Measurements from ENCODE around the gene ACTR1B.
"Not testable (repeated sequence)": the region's sequence is repeated elsewhere in the genome, so short reads cannot be mapped to it uniquely, and the experiment has no call there.

The ACTR1B gene

DNA sequence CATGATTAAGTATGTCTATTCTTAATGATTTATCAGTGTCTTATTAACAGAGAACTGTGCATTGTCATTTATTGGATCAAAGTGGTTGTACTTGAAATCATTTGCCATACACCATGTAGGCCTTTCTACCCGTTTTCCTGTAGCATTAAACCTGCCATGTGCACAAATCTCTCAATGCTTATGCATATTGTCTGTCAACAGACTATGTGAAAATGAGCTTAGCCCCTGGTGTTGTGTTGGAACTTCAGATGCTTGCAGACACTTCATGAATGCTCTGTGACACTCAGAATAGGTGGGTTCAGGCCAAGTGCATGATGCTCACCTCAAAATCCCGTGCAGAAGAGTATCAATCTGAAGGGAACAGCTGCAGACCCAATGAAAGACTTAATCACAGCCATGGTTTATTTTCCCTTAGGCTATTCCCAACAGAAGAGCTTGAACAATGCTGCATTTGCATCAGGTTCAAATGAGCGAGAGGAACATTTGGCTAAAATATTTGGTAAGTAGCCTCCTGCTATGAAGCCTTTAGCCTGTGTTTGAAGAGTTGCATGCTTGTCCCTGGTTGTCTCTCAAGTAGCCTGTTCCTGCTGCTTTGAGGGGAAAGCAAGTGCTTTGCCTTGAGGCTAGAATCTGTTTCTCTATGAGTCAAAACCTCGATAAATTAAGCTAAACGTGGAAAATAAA is 11.7 kb upstream of the ACTR1B start:
- no peak overlapping the region for H3K27ac ChIP-seq
- H3K27me3 ChIP-seq (ENCODE audit: insufficient read depth, low read depth): no peaks in the 10 kb centered on the region
- TF ChIP-seq, protein P1, sequence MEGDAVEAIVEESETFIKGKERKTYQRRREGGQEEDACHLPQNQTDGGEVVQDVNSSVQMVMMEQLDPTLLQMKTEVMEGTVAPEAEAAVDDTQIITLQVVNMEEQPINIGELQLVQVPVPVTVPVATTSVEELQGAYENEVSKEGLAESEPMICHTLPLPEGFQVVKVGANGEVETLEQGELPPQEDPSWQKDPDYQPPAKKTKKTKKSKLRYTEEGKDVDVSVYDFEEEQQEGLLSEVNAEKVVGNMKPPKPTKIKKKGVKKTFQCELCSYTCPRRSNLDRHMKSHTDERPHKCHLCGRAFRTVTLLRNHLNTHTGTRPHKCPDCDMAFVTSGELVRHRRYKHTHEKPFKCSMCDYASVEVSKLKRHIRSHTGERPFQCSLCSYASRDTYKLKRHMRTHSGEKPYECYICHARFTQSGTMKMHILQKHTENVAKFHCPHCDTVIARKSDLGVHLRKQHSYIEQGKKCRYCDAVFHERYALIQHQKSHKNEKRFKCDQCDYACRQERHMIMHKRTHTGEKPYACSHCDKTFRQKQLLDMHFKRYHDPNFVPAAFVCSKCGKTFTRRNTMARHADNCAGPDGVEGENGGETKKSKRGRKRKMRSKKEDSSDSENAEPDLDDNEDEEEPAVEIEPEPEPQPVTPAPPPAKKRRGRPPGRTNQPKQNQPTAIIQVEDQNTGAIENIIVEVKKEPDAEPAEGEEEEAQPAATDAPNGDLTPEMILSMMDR (conservative IDR thresholded peaks at IDR 0.05; ENCODE audit: low read depth, low read length): no peak
- H3K4me3 ChIP-seq (IDR thresholded peaks at IDR 0.05; ENCODE audit: insufficient read depth, low read depth, low read length): no peak overlapping the region
- no peak overlapping the region for H3K9ac ChIP-seq
- H3K36me3 ChIP-seq (ENCODE audit: insufficient read depth): no peaks in the 10 kb centered on the region
- H3K4me1 ChIP-seq (ENCODE audit: low read depth, poor library complexity, severe bottlenecking): no peaks in the 10 kb centered on the region
- no peak overlapping the region for H3K4me2 ChIP-seq
- no peaks in the 10 kb centered on the region for H3K79me2 ChIP-seq (ENCODE audit: insufficient read depth, low read depth)
- no peaks in the 10 kb centered on the region for H4K20me1 ChIP-seq (ENCODE audit: insufficient read depth)
- H2AFZ ChIP-seq (ENCODE audit: low read depth): no peak overlapping the region

DNA sequence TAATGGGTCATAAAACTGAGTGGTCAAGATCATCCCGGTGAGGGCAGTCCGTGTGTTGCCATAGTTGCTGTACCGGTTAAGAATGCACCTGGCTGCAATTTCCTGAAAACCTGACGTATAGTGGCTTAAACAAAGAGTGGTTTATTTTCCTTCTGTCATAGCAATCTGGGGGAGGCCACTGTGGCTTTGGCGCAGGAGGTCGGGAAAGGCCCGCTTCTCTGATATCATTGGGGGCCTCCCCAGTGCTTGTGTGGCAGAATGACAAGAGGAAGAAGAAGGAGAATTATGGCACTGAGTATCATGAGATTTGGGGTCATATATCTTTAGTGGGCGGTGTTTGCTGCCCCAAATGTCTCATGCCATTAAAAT is 10.1 kb upstream of the ACTR1B start:
- TF ChIP-seq, protein P1 (conservative IDR thresholded peaks at IDR 0.05; ENCODE audit: low read depth, low read length): no peak
- no peaks in the 10 kb centered on the region for H4K20me1 ChIP-seq (ENCODE audit: insufficient read depth)
- no peak overlapping the region for H3K9ac ChIP-seq
- no peaks in the 10 kb centered on the region for H3K27me3 ChIP-seq (ENCODE audit: insufficient read depth, low read depth)
- no peak overlapping the region for H3K27ac ChIP-seq
- no peaks in the 10 kb centered on the region for H3K4me1 ChIP-seq (ENCODE audit: low read depth, poor library complexity, severe bottlenecking)
- H3K36me3 ChIP-seq (ENCODE audit: insufficient read depth): no peaks in the 10 kb centered on the region
- H2AFZ ChIP-seq (ENCODE audit: low read depth): no peak overlapping the region
- no peak overlapping the region for H3K4me3 ChIP-seq (IDR thresholded peaks at IDR 0.05; ENCODE audit: insufficient read depth, low read depth, low read length)
- no peak overlapping the region for H3K4me2 ChIP-seq
- H3K79me2 ChIP-seq (ENCODE audit: insufficient read depth, low read depth): no peaks in the 10 kb centered on the region

DNA sequence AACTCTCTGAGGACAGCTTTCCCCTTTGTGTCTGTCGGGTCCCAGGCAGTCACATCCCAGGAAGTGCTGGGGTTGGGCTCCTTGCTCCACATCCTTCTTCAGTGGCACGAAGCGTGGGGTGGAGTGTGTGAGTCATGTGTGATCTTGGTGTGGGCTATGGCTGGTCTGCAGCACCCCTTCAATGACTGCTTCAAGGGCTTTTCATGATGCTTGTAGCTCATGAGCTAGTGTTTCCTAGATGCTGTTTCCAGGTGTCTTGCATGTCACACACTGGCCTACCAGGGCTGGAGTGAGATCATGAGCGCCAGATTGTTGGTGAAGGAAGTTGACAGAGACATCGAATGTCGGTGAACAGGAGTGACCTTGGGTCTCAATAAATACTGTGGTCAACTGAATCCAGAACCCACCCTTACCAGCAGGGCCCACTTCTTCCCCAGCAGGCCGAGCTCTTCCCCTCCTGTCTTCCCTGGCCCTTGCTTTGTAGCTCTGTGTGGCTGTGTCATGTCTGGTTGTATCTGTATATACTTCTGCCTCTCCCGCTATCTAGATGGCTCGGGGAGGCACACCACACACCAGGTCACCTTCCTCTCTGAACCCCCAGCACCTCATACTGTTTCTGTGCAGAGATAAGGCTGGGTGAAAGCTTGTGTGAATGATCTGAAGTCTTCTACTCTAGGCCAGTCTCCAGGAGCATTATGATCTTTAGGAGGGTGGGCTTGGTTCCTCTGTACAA is 9.5 kb upstream of the ACTR1B start:
- TF ChIP-seq, protein P1 (conservative IDR thresholded peaks at IDR 0.05; ENCODE audit: low read depth, low read length): no peak
- Histone ChIP-seq H3K4me1 (ENCODE audit: low read depth, poor library complexity, severe bottlenecking) (no peaks in the 10 kb centered on the region), H3K9ac (no peak overlapping the region), H3K79me2 (ENCODE audit: insufficient read depth, low read depth) (no peaks in the 10 kb centered on the region), H2AFZ (ENCODE audit: low read depth) (no peak overlapping the region), H3K27ac (no peak overlapping the region), H4K20me1 (ENCODE audit: insufficient read depth) (no peaks in the 10 kb centered on the region), H3K4me2 (no peak overlapping the region), H3K36me3 (ENCODE audit: insufficient read depth) (no peaks in the 10 kb centered on the region), H3K4me3 (IDR thresholded peaks at IDR 0.05; ENCODE audit: insufficient read depth, low read depth, low read length) (no peak overlapping the region), H3K27me3 (ENCODE audit: insufficient read depth, low read depth) (no peaks in the 10 kb centered on the region)

DNA sequence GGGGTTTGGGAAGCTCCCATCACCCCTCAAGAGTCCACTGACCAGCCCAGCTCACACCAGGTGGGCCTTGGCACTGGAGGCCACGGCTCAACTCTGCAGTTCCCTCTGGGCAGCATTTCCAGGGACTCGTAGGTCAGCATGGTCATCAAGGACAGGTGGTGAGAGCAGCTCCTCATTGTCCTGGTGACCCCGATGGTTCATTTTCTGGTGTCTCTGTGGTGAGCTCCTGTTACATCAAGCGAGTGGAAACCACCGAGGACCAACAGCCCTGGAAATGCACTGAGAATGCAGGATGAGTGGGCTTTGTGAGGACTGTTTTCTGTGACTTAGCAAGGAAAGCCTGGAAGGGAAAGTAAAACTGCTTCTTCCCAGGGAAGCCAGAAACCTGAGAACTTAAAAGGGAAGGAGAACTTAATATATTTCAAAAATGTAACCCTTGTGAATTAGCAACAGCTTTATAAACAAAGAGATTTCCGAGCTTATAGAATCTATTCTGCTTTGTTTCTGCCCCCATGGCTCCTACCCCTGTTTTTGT is 8.8 kb upstream of the ACTR1B start:
- H2AFZ ChIP-seq (ENCODE audit: low read depth); H3K9ac ChIP-seq; H3K27me3 ChIP-seq (ENCODE audit: insufficient read depth, low read depth); H3K4me1 ChIP-seq (ENCODE audit: low read depth, poor library complexity, severe bottlenecking); H3K27ac ChIP-seq; H3K36me3 ChIP-seq (ENCODE audit: insufficient read depth); H3K4me2 ChIP-seq; H4K20me1 ChIP-seq (ENCODE audit: insufficient read depth); H3K79me2 ChIP-seq (ENCODE audit: insufficient read depth, low read depth); H3K4me3 ChIP-seq (IDR thresholded peaks at IDR 0.05; ENCODE audit: insufficient read depth, low read depth, low read length): not testable (repeated sequence)

DNA sequence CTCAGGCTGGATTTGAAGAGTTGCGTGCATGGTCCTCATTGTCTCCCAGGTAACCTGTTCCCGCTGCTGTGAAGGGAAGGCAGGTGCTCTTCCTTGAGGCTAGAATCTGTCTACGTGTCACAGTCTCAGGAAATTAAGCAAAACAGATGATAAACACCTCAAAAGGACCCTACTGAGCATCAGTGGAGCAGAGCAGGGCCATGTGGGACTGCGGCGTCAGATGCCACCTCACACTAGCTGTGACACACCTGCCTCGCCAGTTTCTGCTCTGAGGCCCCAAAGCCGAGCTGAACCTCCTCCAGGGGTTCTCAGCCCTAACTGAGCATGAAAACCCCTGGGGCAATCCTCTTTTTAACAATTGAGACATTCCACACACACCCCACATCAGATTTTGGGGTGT is 7.7 kb upstream of the ACTR1B start:
- H3K4me3 ChIP-seq (IDR thresholded peaks at IDR 0.05; ENCODE audit: insufficient read depth, low read depth, low read length): no peak overlapping the region
- H3K9ac ChIP-seq: no peak overlapping the region
- no peak overlapping the region for H3K27ac ChIP-seq
- no peaks in the 10 kb centered on the region for H3K4me1 ChIP-seq (ENCODE audit: low read depth, poor library complexity, severe bottlenecking)
- H3K27me3 ChIP-seq (ENCODE audit: insufficient read depth, low read depth): no peaks in the 10 kb centered on the region
- no peak overlapping the region for H2AFZ ChIP-seq (ENCODE audit: low read depth)
- TF ChIP-seq, protein P1 (conservative IDR thresholded peaks at IDR 0.05; ENCODE audit: low read depth, low read length): no peak
- H3K36me3 ChIP-seq (ENCODE audit: insufficient read depth): no peaks in the 10 kb centered on the region
- H4K20me1 ChIP-seq (ENCODE audit: insufficient read depth): no peaks in the 10 kb centered on the region
- H3K4me2 ChIP-seq: no peak overlapping the region
- no peaks in the 10 kb centered on the region for H3K79me2 ChIP-seq (ENCODE audit: insufficient read depth, low read depth)
